ENCODE results near the gene CRACR2A.

DNA sequence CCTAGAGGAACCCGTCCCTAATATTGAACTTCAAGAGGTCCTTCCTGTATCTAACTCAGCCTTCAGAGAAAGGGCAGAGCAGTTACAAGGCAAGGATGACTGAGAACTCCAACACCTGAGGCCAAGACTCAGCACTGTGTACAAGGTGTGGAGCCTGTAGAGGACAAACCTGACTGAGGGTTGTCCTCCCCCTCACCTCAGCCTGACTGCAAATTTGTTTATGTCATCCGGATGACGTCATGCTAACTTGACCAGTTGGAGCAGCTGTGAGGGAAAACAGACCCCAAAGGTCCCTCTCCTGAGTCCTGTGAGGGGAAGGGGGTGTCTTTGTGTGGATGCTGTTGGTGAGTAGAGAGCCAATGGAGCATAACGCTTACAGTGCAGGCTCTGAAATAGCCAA is 4.3 kb downstream of the CRACR2A start:
- no peak for TF ChIP-seq CTCF (IDR thresholded peaks at IDR 0.05; ENCODE audit: poor library complexity, severe bottlenecking)
- TF ChIP-seq EZH2 (IDR thresholded peaks at IDR 0.05; ENCODE audit: borderline replicate concordance, insufficient read depth, low read length, poor library complexity, severe bottlenecking) = no peak
- no peak for TF ChIP-seq TAF1 (IDR thresholded peaks at IDR 0.05; ENCODE audit: low read depth)
- TF ChIP-seq SMC3 (conservative IDR thresholded peaks at IDR 0.05; ENCODE audit: poor library complexity) = no peak
- TF ChIP-seq EP300 (conservative IDR thresholded peaks at IDR 0.05; ENCODE audit: poor library complexity, severe bottlenecking) = no peak
- TF ChIP-seq, protein P1, sequence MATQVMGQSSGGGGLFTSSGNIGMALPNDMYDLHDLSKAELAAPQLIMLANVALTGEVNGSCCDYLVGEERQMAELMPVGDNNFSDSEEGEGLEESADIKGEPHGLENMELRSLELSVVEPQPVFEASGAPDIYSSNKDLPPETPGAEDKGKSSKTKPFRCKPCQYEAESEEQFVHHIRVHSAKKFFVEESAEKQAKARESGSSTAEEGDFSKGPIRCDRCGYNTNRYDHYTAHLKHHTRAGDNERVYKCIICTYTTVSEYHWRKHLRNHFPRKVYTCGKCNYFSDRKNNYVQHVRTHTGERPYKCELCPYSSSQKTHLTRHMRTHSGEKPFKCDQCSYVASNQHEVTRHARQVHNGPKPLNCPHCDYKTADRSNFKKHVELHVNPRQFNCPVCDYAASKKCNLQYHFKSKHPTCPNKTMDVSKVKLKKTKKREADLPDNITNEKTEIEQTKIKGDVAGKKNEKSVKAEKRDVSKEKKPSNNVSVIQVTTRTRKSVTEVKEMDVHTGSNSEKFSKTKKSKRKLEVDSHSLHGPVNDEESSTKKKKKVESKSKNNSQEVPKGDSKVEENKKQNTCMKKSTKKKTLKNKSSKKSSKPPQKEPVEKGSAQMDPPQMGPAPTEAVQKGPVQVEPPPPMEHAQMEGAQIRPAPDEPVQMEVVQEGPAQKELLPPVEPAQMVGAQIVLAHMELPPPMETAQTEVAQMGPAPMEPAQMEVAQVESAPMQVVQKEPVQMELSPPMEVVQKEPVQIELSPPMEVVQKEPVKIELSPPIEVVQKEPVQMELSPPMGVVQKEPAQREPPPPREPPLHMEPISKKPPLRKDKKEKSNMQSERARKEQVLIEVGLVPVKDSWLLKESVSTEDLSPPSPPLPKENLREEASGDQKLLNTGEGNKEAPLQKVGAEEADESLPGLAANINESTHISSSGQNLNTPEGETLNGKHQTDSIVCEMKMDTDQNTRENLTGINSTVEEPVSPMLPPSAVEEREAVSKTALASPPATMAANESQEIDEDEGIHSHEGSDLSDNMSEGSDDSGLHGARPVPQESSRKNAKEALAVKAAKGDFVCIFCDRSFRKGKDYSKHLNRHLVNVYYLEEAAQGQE (IDR thresholded peaks at IDR 0.05; ENCODE audit: borderline replicate concordance) = no peak
- no peak for TF ChIP-seq POLR2AphosphoS5 (IDR thresholded peaks at IDR 0.05)

Data from neural cell (in vitro differentiated cells).